Glutamatergic neuron (in vitro differentiated cells): ENCODE results near the gene CTSA. TPM values are rescaled to one million over a fixed set of nuclear protein-coding genes. Genes with fewer than 3 reads are reported as not detected.

Experiments used
- DNase-seq: peaks from one replicate; pipeline ENCODE4 v3.0.0; 2022
- H3K27ac Mint-ChIP-seq: one replicate; pipeline ENCODE4 v1.8.0; 2020; ENCODE audit warnings: mild to moderate bottlenecking, mixed read lengths, inconsistent platforms; ENCODE audit not compliant: unreplicated experiment
- H3K27me3 Mint-ChIP-seq: one replicate; pipeline ENCODE4 v1.8.0; 2020; ENCODE audit warnings: mild to moderate bottlenecking, moderate library complexity, mixed read lengths, inconsistent platforms; ENCODE audit not compliant: unreplicated experiment
- H3K36me3 Mint-ChIP-seq: one replicate; pipeline ENCODE4 v1.8.0; 2020; ENCODE audit warnings: mild to moderate bottlenecking, mixed read lengths, inconsistent platforms; ENCODE audit not compliant: unreplicated experiment
- H3K4me1 Mint-ChIP-seq: one replicate; pipeline ENCODE4 v1.8.0; 2020; ENCODE audit warnings: mild to moderate bottlenecking, low read depth, mixed read lengths, inconsistent platforms; ENCODE audit not compliant: unreplicated experiment
- H3K4me3 Mint-ChIP-seq: one replicate; pipeline ENCODE4 v1.8.0; 2020; ENCODE audit warnings: mild to moderate bottlenecking, mixed read lengths, inconsistent platforms; ENCODE audit not compliant: unreplicated experiment
- H3K9me3 Mint-ChIP-seq: one replicate; pipeline ENCODE4 v1.8.0; 2020; ENCODE audit warnings: mild to moderate bottlenecking, moderate library complexity, mixed read lengths, inconsistent platforms; ENCODE audit not compliant: unreplicated experiment
- total RNA-seq: library from RNA; stranded (reverse); fragmentation: NEBNext Ultra II Directional; extraction: Animal tissue kit (Norgen Biotek cat#: 25700); gene quantifications from one replicate; pipeline ENCODE4 v1.2.1, GENCODE V29; 2021; ENCODE audit not compliant: unreplicated experiment
- TF ChIP-seq, protein P1 (sequence below): fragments of 200-600 bp; sonication (generic); IDR thresholded peaks from one replicate; pipeline ENCODE4 v1.5.0; 2021; ENCODE audit not compliant: partially characterized antibody, unreplicated experiment

The CTSA gene
- total RNA-seq, 1 donor from 2014 or later, result 63.7 TPM

DNA sequence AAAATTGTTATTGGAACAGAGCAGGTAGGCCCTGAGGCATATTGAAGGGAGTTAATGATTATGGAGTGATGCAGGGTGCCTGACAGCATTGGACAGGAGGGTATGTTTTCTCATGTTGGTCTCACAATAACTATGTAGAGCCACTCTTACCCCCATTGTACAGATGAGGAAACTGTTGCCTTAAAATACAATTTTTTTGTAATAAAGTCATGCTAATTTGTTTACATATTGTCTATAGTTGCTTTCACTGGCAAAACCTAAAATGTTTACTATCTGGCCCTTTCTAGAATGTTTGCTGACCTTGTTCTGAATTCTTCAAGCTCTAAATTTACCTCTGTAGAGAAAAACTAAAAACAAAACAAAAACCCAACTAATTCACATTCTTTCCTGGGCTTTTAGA, 39.6 kb upstream of the CTSA start:
- Mint-ChIP-seq H3K4me1 (peaks cover 2% of the 10 kb centered on the region), H3K27ac (no peak overlapping the region), H3K9me3 (peaks cover under 1% of the 10 kb centered on the region), H3K4me3 (no peak overlapping the region), H3K27me3 (peaks cover 2% of the 10 kb centered on the region), H3K36me3 (no peaks in the 10 kb centered on the region)
- no peak for DNase-seq
- TF ChIP-seq, protein P1, sequence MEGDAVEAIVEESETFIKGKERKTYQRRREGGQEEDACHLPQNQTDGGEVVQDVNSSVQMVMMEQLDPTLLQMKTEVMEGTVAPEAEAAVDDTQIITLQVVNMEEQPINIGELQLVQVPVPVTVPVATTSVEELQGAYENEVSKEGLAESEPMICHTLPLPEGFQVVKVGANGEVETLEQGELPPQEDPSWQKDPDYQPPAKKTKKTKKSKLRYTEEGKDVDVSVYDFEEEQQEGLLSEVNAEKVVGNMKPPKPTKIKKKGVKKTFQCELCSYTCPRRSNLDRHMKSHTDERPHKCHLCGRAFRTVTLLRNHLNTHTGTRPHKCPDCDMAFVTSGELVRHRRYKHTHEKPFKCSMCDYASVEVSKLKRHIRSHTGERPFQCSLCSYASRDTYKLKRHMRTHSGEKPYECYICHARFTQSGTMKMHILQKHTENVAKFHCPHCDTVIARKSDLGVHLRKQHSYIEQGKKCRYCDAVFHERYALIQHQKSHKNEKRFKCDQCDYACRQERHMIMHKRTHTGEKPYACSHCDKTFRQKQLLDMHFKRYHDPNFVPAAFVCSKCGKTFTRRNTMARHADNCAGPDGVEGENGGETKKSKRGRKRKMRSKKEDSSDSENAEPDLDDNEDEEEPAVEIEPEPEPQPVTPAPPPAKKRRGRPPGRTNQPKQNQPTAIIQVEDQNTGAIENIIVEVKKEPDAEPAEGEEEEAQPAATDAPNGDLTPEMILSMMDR, result no peak

DNA sequence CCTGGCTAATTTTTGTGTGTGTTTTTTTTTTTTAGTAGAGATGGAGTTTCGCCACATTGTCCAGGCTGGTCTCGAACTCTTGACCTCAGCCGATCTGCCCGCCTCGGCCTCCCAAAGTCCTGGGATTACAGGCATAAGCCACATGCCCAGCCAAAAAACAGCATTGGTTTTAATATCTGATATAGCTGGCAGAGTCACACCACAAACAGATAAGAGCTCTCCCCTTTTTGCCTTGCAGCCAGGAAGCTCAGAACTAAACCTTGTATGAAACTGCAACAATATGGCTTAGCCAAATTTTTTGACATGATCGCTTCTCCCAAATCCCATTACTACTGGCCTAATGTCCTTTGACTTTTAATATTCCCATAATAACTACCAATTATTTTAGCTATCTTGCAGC, 38.8 kb upstream of the CTSA start:
- peaks cover 2% of the 10 kb centered on the region for H3K9me3 Mint-ChIP-seq
- no peak overlapping the region for H3K27ac Mint-ChIP-seq
- H3K4me1 Mint-ChIP-seq, result peaks cover 2% of the 10 kb centered on the region
- no peaks in the 10 kb centered on the region for H3K36me3 Mint-ChIP-seq
- no peak overlapping the region for H3K4me3 Mint-ChIP-seq
- DNase-seq, result no peak
- peaks cover 2% of the 10 kb centered on the region for H3K27me3 Mint-ChIP-seq
- TF ChIP-seq, protein P1, result no peak

GRCh38 chr20:45853484-45853883, 37.7 kb upstream of the CTSA start:
- peaks cover 5% of the 10 kb centered on the region for H3K4me1 Mint-ChIP-seq
- H3K9me3 Mint-ChIP-seq, result peaks cover 4% of the 10 kb centered on the region
- DNase-seq, result no peak
- H3K27me3 Mint-ChIP-seq, result peaks cover 7% of the 10 kb centered on the region
- H3K27ac Mint-ChIP-seq, result no peak overlapping the region
- H3K4me3 Mint-ChIP-seq, result no peak overlapping the region
- no peaks in the 10 kb centered on the region for H3K36me3 Mint-ChIP-seq
- TF ChIP-seq, protein P1, result no peak

DNA sequence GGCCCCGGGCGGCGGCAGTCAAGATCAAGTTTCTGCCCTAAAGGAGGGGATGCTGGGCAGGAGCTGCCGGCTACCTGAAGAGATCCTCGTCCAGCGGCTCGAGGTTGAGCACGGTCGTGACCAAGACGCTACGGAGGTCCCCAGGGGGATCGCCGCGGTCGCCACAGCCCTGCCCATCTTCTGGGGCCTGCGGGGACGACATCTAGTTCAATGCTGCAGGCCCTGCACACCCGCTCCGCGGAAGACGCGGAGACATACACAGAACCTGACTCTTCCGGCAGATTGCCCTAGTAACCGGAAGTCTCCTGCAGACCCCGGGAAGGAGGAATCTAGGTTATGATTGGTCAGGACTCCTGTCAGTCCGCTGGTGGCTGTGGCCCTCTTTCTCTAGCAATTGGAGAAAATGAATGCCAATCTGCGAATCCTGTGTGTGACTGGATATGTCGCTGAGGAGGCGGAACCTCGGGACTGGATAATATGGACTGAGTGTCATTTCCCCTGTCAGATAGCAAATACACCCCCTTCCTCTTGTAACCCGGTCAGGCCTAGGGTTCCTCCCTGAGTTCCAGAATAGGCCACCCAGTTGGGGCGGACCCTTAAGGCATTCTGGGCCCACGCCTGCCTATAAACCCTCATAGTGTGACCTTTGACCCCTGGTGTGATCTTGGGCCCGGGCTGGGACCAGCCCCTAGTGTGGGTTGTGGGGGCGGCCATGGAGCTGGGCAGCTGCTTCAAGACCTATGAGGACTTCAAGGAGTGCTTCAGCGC, 33.8 kb upstream of the CTSA start, which contains the start of the genes ACOT8 and ZSWIM3:
ACOT8 (minus strand) TSS at position 279 of the 768 bp plus-strand sequence; CDS start at position 202, 77 bp downstream.
ZSWIM3 (plus strand) TSS at position 501 of the 768 bp plus-strand sequence; CDS start at position 713, 212 bp downstream.
- peaks cover 6% of the 10 kb centered on the region for H3K4me1 Mint-ChIP-seq
- no peaks in the 10 kb centered on the region for H3K36me3 Mint-ChIP-seq
- peaks cover 5% of the 10 kb centered on the region for H3K27me3 Mint-ChIP-seq
- DNase-seq, result peak; percentile 84
- peaks cover 4% of the 10 kb centered on the region for H3K9me3 Mint-ChIP-seq
- peak within 1 kb of the TSS; percentile 95 for H3K4me3 Mint-ChIP-seq
- TF ChIP-seq, protein P1, result no peak
- H3K27ac Mint-ChIP-seq, result peak within 1 kb of the TSS; percentile 95

DNA sequence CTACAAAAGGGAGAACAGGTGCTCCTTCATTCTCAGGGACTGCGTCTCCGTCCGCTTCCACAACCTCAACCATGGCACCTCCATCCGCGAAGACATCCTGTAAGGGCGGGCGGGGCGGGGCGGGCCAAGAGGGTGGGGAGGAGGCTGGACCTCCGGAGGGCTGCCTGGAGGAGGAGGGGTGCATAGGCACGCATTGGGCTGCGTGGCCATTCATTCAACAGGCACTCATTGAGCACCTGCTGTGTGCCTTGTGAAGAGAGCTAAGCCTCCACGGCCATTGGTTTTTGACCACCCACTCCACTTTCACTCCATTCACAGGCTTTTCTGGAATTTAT, 33.3 kb upstream of the CTSA start:
- H3K9me3 Mint-ChIP-seq, result peaks cover 4% of the 10 kb centered on the region
- TF ChIP-seq, protein P1, result no peak
- DNase-seq, result peak; percentile 49
- H3K4me1 Mint-ChIP-seq, result peaks cover 6% of the 10 kb centered on the region
- H3K27ac Mint-ChIP-seq, result peak overlapping the region; percentile 95
- H3K4me3 Mint-ChIP-seq, result peak overlapping the region; percentile 95
- H3K27me3 Mint-ChIP-seq, result peaks cover 5% of the 10 kb centered on the region
- H3K36me3 Mint-ChIP-seq, result no peaks in the 10 kb centered on the region
